HG03175 (cell line): ENCODE results near the gene FAM9C.

ENCODE experiments used
- ATAC-seq: cut with Tn5 transposase; IDR thresholded peaks from one replicate; pipeline ENCODE4 v1.9.1; 2021; ENCODE audit warnings: mild to moderate bottlenecking, moderate library complexity; ENCODE audit not compliant: unreplicated experiment

FAM9C gene

GRCh38 chrX:12986164-12986779 is 58.1 kb downstream of the FAM9C start:
- peak; percentile 35 for ATAC-seq
